ENCODE measurements around the gene NELFB.

Gene NELFB

DNA sequence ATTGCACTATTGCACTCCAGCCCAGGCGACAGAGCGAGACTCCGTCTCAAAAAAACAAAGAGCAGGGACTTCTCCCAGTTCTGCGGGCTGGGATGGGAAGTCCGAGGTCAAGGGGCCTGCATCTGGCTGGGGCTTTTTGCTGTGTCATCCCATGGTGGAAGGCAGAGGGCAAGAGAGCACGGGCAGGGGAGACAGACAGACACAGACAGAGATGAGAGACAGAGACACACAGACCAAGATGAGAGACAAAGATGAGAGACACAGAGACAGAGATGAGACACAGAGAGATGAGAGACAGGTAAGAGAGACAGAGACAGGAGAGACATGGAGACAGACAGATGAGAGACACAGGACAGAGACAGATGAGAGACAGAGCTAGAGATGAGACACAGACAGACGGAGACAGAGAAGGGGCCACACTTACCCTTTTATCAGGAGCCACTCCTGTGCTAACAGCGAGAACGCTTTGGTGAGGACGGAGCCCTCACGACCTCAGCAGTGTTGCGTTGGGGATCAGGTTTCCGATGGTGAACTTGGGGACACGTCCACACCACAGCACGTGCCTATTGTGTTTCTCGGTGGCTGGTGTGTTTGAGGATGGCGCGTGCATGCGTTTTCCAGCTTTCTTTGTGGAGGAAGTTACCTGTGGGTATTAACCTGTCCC is 13.5 kb downstream of the NELFB start:
- no peak for DNase-seq (ENCODE audit: low spot score)

DNA sequence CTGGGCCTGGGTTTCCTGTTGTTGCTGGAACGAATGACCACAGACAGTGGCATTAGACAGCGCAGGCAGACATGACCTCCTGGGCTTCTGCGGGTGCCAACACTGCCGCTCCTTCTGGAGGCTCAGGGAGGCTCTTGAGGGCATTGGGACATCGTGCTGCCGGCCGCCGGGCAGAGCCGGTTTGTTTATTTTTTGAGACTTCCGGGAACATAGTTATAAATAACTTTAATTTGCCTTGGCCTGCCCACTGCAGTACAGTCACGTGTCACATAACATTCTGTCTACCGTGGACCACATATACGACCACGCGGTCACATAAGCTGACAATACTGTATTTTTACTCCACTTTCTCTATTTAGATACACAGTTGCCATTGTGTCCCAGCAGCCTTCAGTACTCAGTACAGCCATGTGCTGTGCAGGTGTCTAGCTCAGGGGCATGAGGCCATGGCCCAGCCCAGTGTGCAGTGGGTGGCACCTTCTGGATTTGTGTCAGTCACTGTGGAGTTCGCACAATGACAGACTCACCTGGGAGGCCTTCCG is 14.2 kb downstream of the NELFB start:
- peak; percentile 55 for DNase-seq (ENCODE audit: low spot score)

GRCh38 chr9:137270929-137271695 is 16.0 kb downstream of the NELFB start:
- no peak for DNase-seq (ENCODE audit: low spot score)

- no peak for DNase-seq (ENCODE audit: low spot score)
These were observed 16.6 kb downstream of the NELFB start for GRCh38 chr9:137271696-137272076.

DNA sequence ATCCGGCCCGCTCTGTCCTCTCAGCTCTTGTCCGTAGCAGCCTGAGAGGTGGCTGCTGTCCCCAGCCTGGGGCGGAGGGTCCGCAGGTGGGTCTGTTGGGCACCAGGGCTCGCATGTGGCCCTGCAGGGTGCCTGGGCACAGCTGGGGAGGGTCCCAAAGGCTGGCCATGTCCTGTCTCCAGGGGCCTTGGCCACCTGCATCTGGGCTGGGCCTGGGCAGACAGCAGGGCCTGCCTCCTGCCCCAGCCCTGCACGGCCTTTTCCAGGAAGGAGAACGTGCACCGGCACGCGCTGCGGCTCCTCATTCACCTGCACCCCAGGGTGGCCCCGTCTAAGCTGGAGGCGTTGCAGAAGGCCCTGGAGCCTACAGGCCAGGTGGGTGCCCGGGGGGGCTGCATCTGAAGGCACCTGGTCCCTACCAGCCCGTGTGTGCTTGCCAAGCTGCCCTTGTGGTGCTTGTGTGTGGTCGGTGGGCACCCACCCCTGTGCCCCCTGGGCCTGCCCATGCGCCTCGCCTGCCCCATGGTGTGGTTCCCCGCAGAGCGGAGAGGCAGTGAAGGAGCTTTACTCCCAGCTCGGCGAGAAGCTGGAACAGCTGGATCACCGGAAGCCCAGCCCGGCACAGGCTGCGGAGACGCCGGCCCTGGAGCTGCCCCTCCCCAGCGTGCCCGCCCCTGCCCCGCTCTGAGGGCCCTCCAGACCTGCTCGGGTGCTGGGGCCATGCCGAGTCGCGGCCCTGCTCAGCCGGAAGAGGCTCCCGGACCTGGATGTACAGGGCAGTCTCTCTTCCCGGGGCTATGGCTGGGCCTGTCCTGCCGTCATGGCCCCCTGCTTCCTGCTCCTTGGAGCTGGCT is 17.3 kb downstream of the NELFB start:
- no peak for DNase-seq (ENCODE audit: low spot score)

- DNase-seq (ENCODE audit: low spot score): no peak
These were observed 18.0 kb downstream of the NELFB start for GRCh38 chr9:137273095-137273490.

DNA sequence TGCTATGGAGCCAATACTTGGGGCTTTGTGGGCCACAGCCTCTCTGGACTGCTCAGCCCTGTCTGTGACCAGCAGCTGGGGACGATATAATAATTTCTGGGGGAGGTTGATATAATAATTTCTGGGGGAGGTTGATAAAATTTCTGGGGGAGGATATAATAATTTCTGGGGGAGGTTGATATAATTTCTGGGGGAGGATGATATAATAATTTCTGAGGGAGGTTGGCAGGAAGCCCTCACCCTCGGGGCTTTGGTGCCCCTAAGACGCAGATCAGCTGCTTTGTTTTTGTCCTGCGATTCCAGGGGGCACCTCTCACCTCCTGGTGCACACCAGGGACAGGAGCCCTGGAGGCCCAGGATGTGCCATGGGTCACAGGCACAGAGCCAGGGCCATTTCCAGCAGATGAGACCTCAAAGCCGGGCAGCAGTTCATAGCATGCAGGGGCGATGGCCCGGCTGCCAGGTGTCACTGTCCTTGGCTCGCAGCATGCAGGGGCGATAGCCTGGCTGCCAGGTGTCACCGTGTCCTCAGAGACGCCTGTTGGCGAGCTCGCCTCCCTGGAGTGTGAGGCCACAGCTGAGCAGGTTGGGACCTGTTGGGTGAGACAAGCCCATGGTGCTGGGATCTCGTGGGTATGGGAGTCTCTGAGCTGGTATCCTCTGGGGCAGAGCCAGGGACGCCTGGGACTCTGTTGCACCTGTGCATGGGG is 18.6 kb downstream of the NELFB start:
- DNase-seq (ENCODE audit: low spot score): no peak

DNA sequence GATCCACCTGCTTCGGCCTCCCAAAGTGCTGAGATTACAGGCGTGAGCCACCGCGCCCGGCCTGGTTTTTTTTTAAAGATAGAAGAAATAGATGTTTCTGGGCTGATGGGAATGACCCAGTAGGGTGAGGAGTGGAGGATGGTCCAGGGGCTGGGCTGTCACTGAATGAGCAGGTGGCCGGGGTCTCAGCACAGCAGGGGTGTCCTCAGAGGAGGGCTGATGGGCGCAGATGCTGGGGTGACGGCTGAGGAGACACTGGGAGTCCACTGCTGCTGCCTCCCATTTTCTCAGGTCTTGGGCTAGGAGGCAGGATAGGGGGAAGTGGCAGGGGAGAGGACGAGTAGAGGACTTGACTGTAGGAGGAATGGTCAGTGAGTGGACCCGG is 20.1 kb downstream of the NELFB start:
- no peak for DNase-seq (ENCODE audit: low spot score)

DNA sequence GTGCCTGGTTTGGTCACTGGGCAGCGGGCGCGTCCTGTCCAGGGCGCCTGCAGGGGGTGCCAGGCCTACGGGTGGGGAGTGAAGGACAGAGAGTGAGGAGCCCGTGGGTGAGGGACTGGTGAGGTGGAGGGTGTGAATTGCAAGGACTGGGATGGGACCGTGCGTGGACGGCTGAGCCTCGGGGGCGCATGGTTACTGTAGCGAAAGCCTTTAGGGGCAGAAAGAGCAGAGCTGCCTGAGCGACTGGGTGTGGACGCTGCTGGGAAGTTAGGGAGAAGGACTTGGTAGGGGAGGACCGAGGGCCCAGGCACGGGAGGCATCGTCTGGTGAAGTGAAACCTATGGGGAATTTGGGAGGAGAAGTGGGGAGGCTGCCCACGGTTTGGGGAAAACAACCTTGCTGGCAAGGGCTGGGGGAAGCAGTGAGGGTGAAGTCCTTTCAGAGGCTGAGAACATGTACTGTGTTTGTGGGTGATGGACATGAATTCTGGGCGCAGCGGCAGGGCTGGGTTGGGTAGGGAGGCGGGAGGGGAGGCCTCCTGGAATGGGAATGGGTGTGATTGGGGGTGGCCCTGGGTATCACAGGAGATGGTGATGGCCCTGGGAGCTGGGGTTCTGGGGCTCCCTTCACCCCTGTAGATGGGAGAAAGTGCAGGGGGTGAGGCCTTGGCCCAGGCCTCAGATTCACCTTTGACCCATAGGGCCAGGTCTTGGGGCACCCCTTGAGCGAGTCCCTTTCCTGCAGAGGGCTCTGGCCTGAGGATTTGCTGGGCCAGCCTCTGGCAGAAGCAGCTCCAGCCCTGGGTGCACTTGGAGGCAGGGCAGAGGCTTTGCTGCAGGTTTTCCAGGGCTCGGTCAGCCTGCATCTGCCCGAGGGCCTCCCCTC is 20.7 kb downstream of the NELFB start:
- no peak for DNase-seq (ENCODE audit: low spot score)

DNA sequence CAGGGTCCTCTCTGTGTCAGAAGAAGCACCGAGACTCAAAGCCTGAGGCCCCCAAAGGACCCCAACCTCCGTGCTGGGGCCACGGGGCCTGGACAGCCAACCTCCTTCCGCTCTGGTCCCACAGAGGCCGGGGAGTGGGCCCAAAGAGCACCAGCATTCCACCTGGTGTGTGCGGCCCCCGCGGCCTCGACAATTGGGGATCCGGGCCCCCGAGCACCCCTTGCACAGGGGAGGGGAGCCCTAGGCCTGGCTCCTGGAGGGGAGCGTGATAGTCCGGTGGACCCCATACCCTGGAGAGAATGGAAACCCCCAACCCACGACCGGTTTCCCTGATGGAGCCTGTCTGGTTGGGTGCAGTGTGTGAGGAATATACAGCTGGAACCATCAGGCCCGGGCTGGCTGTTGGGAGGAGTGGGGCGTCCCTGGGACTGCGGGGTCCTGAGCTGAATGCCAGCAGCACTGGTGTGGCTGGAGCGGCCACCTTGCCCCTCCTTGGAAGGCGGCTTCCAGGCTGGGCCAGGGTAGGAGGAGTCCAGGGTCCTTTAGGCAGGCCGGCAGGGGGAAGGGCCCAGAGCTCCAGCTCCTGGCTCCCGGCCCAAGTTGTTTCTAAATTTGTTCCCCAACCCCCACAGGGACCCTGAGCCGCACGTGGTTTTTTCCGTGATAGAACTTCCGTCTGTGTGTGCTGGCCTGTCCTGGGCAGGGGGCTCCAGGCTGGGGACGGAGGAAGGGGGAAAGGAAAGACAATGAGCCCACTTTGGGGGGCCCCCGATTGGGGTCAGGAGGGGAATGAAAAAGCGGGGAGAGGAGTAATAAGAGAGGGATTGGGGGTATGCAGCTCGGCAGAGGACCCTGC is 21.6 kb downstream of the NELFB start:
- DNase-seq (ENCODE audit: low spot score): no peak

- DNase-seq (ENCODE audit: low spot score): no peak
These were observed 22.4 kb downstream of the NELFB start, which contains the start of gene TOR4A for GRCh38 chr9:137277329-137278041. Gene TOR4A (plus strand): TSS chr9:137277726. CDS start chr9:137278690, 964 bp downstream.

- no peak for DNase-seq (ENCODE audit: low spot score)
These were observed 23.1 kb downstream of the NELFB start for GRCh38 chr9:137278061-137278701.

DNA sequence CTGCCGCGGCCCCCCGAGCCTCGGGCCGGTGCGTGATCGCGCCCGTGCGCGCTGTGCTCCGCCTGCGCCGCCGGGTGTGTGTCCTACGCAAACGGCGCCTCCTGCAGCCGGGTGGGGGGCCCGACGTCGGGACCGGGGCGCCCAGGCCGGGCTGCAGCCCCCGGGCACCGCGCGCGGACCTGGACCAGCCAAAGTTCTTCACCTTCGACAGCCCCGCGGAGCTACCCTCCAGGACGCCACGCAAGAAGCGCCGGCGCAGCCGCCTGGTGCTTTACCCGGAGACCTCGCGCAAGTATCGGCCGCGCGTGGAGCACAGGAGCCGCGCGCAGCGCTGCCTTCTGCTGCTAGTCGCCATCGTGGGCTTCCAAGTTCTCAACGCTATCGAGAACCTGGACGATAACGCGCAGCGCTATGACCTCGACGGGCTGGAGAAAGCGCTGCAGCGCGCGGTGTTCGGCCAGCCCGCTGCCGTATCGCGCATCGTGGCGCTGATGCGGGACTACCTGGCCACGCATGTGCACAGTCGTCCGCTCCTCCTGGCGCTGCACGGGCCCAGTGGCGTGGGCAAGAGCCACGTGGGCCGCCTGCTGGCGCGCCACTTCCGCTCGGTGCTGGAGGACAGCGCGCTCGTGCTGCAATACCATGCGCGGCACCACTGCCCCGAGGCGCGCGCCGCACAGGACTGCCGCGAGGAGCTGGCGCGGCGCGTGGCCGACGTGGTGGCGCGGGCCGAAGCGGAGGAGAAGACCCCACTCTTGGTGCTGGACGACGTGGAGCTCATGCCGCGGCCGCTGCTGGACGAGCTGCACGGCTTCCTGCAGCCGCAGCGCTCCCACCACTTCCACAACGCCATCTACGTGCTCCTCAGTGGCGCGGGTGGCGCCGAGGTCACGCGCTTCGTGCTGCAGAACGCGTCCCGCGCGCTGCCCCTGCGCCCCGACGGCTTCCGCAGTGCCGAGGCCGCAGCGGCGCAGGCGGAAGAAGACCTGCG is 23.9 kb downstream of the NELFB start:
- no peak for DNase-seq (ENCODE audit: low spot score)

GRCh38 chr9:137279741-137280473 is 24.8 kb downstream of the NELFB start:
- no peak for DNase-seq (ENCODE audit: low spot score)

DNA sequence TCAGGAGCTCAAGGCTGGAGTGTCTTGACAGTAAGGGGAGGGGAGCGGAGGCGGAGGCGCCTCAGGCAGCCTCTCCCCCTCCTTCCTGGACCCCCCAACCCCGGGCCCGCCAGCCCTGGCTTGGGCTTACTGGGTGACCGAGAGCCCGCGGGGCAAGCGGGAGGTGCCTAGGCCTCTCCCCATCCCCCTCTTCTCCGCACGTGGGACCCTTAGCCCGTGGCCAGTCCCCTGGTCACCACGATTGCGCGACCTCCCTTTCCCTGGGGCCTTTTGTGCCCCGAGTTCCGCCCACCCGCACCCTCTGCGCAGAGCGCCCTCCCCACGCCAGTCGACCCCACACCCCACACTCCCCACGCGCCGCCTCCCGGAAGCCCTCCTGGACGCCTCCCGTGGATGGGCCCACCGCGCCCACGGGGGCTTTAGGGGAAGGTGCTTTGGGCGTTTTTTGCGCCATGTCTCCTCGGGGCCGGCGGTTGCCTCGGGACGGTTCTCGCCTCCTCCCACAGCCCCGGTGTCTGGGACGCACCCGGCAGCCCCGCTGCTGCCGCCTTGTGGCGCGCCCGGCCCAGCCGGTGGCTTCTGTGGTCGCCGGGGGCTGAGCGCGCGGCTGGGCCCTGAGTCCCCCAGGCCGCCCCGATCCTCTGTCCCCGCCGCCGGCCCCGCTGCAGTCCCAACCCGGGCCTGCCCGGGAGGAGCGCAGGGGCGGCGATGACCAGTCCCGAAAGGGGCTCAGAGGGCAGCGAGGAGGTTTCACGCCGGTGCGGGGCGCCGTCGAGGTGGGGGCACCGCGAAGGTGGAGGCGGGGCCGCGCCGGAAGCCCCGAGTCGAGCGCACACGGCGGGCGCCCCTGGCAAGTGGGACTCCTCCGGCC is 25.6 kb downstream of the NELFB start:
- no peak for DNase-seq (ENCODE audit: low spot score)
